Muscle of arm (tissue), 12 donors: Measurements from ENCODE around the gene ADTRP. TPM values are rescaled to one million over a fixed set of nuclear protein-coding genes. Genes with fewer than 3 reads are reported as not detected.

ENCODE experiments used
- DNase-seq: peaks from one replicate; pipeline ENCODE4 v3.0.0-alpha.2; 2013
- polyA plus RNA-seq, 12 donors: library from polyadenylated mRNA; unstranded; fragments of 120-200 nt; gene quantifications; one replicate each; pipeline ENCODE4 v1.2.1, GENCODE V29; 2013; ENCODE audit not compliant: insufficient read length in 12 of 12

ADTRP gene
- polyA plus RNA-seq, 12 donors = 0.46 to 6.3 (median 0.70) TPM; not detected in 3

DNA sequence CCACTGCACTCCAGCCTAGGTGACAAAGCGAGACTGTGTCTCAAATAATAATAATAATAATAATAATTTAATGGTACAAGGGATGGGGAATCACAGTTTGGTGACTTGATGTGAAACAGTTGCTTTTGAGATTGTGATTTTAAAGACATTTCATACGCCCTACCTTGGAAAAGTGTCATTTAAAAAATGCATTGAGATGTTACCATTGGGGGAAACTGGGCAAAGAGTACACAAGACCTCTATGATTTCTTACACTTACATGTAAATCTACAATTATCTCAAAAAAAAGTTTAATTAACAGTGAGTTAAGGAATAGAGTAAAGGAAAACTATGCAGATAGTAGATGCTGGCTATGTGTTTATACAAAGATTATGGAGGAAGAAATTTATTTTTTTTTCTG is 22.3 kb downstream of the ADTRP start:
- DNase-seq = no peak

DNA sequence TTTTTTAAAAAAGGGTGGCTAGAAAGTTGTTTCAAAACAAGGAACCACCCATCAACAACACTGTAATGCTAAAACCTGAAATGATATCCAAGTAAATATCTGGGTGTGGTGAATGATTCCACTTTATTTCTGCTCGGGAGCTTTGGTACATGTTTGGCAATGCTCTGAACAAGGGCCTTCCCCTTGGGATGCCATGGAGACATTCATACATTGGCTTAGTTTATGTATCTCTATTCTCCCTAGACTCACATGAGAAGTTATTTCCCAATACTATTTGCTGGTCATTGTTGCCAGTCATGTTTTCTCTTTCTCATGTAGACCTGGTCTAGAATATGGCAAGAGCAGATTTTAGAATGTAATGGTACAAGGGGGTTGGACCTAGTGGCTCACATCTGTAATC is 22.9 kb downstream of the ADTRP start:
- DNase-seq = no peak

DNA sequence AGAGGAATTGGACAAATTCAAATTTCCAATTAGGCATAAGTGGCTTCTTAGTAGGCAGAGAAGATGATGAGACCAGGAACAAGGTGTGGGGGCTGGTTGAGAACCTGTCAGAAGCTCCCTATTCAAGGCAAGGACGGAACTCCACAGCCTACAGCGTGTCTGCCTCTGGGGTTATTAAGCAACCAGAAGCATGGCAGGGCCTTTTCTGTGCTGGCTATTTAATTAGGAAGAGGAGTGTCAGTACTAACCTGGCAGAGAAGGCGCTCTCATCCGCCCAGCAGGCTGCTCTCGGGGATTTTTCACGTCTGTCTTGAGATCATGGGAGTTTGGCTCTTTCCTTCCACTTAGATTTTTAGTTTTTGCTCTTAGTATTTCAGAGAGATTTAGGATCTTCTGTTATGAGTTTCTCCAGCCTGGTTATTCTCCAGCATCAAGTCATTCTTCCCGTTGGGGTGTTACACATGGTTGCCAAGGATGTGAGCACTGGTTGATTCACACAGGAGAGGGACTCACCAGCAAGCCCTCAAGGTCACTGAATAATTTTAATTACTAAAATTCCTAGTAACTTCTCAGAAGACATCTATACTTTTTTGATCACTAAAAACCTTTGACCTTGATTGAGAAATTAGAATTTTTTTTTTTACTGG is 23.9 kb downstream of the ADTRP start:
- no peak for DNase-seq

DNA sequence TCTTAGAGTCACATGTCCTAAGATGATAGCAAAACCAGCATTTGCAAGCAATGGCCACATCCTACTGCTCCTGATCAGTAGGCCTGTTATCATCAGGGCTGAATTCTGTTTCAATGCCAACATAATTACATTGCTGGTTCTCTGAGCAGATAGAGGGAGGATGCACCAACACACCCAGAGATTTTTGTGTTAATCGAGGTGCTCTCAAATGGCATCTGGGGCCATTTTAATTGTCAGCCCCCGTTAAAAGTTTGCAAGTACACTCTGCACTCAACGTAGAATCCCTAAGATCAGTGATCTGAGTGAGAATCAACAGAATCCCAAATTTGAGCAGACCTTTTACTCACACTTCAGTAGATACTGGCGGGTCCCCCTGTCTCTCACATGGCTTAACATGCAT is 24.8 kb downstream of the ADTRP start:
- DNase-seq = no peak

DNA sequence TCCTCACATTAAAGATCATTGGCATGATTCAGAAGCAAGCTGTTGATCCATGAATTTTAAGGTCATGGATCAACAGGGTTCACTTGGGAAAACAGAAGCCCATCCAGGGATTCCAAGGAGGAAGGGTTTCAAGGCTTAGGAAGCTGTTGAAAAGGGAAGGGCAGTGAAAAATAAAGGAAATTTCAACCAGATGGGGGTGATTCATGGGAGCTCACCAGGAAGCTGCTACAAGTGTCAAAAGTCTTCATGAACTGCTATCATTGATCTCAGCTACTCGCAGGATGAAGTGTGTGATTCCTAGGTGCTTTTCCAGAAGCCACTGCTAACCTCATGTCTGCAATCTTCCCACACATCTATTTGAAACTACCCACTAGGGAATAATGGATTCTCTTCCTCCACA is 26.2 kb downstream of the ADTRP start:
- no peak for DNase-seq

DNA sequence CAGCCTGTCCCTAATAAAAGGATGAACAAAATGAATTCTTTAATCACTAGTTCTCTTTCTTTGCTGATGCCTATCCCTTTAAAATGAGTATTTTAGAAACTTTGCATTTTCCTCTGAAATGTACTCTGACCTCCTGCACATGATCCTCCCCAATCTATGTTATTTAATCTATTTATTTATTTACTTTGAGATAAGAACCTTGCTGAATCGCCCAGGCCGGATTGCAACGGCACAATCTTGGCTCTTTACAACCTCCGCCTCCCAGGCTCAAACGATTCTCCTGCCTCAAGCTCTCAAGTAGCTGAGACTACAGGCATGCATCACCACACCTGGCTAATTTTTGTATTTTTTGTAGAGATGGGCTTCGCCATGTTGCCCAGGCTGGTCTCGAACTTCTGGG is 27.9 kb downstream of the ADTRP start:
- no peak for DNase-seq

DNA sequence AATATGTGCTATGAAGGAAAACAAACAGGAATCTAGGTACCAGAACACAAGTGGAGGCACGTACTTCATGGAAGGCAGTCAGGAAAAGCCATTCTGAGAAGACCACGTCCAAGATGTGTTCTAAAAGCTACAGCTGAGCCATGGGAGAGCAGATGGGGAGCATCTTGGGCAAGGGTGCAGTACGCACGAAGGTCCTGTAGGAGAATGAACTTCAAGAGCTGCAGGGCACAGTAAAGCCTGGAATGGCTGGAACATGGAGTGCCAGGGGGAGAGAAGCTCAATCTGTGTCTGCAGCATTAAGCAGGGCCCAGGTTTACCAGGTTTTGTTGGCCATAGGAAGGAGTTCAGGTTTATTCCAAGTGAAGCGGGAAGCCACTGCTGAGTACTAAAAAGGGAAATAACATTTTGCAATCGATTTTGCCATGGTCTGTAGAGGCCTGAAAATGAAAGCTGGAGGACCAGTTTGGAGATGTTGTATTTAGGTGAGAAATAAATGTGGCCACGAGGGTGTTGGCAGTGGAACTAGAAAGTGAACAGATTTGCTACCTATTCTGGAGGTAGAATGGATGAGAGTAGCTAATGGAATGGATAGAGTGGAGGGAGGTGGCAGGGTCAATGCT is 29.9 kb downstream of the ADTRP start:
- DNase-seq = no peak

DNA sequence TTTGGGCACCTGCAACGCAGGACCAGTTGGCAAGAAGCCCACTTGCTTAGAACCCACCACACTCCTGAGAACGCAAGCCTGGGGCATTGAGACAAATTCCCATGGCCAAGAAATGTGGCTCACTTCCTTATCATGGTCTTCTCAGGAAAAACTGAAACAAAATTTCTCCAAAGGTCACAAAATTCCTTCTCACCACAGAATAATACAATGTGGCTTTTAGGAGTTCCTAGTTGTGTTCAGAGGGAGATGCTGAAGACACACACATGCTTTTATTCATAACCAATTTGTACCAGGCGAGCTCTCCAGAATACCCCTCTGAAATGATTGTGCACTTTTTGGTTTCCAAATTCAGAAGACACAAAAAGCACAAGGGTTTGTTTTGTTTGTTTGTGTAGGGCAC is 31.6 kb downstream of the ADTRP start:
- DNase-seq = no peak

DNA sequence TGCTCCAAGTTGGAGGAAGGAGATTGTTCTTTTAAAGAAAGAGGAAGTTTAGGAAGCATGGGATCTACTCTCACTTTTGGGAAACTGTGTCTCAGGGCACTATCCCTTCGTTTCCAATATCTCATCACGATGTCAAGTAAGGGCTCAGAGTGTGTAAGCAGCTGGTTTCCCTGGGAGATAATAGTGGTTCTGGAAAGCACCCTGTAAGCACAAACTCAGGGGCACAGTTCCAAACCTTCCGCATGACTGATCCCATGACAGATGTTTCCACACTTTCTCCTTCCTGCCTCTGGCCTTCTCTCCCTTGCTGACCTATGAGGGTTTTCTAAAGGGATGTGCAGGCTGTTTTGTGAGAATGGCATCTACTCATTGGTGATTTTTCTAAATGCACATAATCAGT is 33.9 kb downstream of the ADTRP start:
- peak; percentile 71 for DNase-seq

DNA sequence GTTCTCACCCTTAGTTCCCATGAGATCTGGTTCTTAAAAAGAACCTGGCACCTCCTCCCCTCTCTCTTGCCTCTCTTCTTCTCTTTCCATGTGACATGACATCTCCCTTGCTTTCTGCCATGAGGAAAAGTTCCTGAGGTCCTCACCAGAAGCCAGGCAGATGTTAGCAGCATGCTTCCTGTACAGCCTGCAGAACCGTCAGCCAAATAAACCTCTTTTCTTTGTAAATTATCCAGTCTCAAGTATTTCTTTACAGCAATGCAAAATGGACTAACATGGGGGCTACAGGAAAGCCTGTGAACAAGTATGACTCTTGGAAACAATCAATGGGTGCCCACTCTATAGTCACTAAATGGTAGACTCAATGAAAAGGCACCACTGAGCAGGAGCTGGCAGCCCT is 34.5 kb downstream of the ADTRP start:
- no peak for DNase-seq

DNA sequence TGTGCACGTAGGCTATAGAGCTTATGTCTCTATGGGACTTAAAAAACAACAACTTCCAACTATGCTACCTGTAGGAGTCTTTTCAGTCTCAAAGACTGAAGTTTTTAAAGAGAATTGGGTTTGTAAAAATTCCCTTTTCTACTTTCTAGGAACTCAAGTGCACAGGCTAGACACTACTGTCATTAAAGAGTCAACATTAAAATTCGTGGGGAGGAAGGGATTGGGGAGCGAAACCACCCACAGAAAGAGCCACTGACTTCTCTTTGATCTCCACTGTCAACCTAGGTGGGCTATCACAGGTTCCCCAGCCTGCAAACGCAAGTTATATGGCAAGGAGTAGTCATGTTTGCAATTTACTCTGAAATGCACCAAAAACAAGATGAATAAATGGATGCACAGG is 37.7 kb downstream of the ADTRP start:
- DNase-seq = no peak

DNA sequence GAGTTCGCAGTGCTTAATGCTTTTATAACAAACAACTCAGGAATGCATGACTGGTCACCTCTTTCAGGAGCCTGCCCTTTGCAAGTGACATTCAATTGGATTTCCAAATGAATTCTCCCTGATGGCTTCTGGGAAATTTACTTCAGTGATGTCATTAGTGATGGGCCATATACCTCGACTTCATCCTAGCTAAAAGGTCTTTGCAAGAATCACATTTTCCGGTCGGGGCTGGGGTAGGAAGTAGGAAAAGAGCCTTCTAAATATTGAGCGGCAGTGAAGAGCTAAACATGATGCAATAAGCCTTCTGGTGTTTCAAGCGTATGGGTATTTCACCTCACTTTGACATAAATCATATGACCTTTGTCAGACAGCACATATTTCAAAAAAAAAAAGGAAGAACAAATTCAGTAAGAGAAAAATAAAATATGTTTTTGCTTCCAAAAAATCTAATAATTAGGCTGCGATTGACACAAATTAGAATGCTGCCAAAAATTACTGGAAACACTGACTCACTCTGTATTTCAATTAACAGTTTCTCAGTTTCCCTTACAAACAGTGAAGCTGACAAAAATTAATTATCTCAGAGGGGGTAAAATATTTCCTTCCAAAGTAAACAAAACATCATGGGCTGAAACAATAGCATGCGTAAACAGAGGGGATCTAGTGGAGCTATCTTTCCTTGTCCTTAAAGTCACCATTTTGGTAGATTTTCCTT is 39.8 kb downstream of the ADTRP start:
- no peak for DNase-seq

DNA sequence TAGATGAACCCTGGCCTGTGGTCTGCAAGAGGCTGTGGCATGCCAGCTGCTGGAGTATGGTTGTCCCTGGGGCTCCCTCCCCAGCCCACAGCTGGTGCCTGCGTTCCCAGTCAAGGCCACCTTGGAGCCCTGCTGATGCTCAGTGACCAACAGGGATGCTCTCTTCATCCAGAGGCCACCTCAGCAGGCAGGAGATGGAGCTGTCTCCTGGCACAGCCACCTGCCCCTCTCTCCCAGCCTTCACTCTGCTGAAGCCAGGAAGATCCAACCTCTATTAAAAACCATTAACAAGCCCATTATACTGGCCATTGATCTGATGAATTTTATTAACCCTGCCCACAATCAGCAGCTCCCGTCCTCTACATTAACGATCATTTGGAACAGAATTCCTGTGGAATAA is 40.4 kb downstream of the ADTRP start:
- DNase-seq = no peak

DNA sequence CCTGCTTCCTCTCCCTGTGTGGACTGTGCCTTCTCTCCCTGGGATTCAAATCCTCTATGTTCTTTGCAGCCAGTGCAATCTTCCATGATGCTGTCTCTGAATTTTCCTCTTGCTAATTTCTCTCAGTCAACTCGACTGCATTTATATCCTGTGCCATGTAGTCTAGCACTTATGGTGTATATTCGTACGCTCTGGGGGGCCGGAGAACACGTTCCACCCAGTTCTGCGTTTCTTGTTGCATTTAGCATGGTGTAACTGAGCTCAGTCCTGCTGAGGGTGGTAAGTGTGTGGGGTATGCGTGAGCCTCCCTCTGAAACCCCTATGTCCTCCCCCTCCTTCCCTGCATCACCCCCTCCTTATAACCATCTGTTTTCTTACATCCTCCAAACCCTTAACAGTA is 42.0 kb downstream of the ADTRP start:
- DNase-seq = no peak

DNA sequence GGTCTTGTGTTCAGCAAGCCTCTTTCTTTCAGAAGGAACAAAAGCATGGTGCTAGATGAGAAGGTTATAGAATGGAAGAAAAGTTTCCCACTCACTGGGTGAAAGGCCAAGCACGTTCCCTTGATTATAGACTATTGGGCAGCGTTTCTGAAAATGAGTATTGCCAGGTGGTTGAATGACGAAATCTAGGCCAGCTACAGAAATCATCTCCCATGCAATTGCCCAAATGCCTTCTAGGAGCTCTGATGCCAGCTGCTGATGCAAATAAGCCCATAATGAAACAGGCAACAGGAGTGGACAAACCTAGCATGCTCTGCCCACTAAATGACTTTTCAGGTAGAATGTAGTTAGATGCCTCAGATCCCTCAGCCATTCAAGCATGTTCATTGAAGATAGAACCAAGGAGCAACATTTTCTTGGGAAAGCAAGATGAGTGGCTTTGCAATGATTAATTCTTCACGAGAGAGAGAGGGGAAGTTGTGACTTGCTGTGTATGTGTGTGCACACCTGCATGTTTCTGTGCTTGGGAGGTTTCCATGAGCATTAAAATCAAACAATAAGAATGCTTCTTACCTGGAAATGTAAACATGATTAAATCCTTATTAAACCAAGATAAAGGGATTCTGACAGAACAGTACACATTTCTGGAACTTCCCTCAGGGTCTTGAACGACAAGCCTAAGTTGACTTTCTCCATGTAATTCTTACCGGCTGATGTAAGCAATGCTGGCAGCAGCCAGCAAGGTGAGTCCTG is 43.6 kb downstream of the ADTRP start:
- no peak for DNase-seq

DNA sequence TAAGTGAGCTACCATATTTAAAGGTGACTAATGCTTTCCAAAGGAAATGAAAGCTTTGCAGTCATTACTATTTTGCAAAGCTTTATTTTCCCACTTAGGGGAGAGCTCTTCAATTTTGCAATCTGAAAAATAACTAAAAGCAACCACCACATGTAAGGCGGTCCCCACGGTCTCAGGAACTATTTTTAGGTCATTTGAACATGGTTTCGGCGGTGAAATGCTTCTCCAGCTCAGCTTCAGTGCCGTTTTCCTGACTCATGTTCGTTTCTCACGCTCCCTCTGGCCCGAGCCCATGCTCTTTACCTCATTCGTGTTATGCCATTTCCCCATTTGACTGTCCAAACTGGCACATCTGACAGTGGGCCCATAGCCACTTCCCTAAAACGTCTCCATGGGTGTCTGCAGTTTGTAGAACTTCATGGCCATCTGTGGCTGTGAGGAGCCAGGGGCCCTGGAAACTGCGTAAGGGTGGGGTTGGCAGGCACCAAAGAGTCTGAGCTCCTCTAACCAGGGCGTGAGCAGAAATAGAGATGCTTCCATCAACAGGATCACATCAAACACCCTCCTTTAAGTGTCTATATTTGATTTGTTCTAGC is 46.5 kb downstream of the ADTRP start:
- DNase-seq = peak; percentile 55

DNA sequence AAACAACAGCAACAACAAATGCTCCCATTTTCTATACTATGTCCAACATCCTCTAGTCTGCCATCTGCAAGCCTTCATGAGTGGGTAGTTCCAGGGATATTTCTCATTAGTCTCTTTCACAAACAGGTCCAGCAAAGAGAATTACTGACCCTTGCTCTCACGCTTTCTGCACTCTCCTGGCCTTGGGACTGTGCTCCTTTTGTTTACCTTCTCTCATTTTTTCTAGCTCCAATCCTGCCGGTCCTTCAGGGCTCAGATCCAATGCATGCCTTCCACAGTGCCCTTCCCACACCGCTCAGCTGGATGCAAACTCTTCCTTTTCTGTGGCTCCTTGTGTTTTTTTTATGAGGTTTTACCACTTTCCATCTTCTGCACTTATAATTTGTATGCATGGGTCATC is 47.2 kb downstream of the ADTRP start:
- no peak for DNase-seq

DNA sequence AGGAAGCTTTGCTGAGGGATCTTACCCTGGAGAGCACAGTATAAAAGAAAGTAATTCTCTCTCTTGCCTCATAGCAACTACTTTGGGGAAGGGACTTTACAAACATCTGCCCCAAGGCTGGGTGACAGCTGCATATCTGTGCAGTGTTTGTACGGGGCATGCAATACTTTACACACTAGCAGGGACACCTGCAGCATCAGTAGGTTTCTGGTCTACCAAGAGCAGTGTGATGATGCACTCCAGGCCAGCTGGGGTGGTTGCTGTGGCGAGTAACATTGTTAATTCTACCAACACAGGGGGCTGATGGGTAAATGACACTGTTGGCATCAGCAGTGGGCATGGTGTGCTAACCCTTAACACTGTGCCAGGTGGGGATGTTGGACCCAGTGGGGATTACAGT is 48.0 kb downstream of the ADTRP start:
- no peak for DNase-seq

DNA sequence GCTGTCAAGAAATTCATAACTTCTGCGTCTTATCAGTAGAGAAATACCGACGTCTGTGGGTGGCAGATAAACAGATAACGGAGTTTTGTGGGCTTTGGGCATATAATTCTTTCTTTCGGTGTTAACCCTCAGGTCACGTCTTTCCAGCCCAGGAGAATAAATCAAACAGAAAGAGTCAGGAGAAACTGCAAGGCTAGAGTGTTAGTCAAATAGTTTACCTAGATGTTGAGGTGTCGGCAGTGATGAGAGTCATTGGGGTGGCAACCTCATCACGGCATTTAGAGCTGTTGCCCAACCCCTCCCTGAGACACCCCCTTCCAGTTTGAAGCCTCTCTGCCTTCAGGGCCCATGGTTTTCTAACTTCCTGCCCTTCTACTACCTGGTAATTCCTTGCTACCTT is 49.5 kb downstream of the ADTRP start:
- no peak for DNase-seq

DNA sequence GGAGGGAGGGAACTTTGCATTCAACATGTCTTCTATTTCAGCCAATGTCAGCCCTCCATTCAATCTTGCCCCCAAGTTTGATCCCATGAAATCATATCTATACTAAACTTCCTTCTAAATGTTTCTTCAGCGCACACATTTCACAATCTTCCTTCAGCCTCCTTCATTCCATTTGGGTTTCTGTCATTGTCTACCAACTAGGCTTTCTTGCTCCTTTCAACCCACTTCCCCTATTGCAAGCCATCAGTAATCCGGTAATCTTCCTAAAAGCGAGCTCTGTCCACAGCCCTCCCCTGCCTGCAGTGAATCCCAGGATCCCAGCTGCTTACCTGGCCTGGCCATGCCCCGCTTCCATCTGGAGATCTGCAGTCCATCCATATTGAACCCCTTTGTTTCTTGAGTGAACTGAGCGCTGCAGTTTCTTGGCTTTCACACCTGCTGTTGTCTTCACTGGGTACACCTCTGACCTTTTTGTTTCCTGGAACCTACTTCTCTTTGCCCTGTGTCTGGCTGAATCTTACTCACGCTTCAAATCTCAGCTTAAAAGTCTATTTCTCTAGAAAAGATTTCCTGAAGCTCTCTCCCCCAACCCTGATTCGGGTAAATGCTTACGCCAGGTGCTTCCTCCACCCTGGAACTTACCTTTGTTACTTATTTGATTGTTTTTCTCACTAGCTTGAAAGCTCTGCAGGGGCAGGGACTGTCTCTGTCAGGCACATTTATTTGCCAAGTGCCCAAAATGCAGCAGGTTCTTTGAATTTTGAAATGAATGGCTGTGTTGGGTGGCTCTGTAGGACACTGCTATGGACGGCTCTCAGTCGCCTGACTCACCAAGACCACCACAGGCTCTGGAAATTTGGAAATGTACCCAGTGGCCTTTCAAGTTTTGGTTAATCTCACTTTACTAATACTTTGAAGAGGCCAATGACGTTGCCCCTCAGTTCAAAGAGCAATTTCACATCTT is 50.3 kb downstream of the ADTRP start:
- DNase-seq = no peak

DNA sequence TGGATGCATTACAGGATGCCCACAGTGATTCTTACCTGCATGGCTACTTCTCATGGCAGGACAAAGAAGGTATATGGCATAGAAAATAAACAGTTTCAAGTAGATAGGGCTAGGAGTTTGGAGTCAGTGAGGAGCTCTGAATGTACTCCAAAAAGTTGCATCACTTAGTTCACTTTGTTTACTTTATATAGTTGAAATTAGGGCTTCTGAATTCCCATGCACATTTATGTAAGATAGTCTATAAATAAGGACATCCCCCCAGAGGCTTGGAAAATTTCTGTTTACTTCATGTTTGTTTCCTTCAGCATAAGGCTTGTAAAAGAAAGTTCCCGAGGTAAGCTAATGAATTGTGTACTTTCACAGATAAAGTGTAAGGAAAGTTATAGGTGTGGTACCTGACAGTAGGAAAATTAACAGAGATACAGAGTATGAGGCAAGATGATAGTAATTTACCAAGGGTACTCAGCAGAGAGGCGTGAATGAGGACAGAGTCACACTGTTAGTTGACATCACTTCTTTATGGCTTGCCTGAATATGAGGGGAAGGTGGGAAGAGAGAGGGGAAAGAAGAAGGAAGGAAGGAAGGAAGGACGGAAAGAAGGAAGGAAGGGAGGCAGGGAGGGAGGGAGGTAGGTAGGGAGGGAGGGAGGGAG is 51.1 kb downstream of the ADTRP start:
- no peak for DNase-seq
